NCI-H1436 treated with DMSO at 0.1 percent for 48 hours (cell line): ENCODE results near the gene TSPAN4.

ENCODE experiments used
- DNase-seq: peaks from one replicate; lab custom pipeline; 2025; lab: John Stamatoyannopoulos, UW

Gene TSPAN4

DNA sequence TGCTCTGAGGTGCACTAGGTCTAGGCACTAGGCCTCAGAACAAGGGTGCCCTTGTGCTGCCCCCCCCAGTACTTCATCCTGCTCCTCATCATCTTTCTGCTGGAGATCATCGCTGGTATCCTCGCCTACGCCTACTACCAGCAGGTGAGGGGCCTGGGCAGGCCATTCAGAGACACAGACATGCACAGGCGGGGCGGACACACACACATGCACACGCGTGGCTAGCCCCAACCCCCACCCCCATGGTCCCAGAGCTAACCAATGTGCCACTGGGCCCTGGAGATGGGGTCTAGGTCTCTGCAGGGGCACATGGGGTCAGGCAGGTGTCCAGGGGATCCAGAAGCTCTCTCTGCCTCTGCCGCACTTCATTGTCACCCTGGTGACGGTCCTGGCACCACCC lies 6.0 kb upstream of the TSPAN4 start:
- DNase-seq: no peak

DNA sequence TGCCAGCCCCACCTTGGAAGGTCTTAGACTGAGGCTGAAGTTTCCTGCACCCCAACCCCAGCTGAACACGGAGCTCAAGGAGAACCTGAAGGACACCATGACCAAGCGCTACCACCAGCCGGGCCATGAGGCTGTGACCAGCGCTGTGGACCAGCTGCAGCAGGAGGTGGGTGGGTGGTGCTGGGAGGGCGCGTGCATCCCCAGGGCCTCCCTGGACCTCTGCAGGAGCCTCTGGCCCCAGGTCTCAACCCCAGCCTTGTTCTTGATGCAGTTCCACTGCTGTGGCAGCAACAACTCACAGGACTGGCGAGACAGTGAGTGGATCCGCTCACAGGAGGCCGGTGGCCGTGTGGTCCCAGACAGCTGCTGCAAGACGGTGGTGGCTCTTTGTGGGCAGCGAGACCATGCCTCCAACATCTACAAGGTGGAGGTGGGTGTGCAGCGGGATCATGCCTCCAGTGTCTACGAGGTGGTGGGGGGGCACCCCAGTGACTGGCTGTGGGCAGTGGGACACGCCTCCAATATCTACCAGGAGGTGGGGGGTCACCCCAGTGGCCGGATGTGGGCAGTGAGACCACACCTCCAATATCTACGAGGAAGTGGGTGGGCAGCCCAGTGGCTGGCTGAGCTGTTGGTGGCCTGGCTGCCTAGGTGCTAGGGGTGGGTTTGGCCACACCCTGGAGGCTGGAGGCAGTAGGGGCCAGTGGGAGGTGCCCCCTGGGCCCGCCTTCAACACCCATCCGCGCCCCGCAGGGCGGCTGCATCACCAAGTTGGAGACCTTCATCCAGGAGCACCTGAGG lies 5.3 kb upstream of the TSPAN4 start:
- DNase-seq: no peak

DNA sequence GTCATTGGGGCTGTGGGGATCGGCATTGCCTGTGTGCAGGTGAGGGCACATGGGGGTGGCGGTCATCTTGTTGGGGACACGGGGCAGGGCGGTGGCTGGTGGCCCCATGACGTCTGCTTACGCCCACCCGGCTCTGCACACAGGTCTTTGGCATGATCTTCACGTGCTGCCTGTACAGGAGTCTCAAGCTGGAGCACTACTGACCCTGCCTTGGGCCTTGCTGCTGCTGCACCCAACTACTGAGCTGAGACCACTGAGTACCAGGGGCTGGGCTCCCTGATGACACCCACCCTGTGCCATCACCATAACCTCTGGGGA lies 4.7 kb upstream of the TSPAN4 start:
- DNase-seq: no peak

DNA sequence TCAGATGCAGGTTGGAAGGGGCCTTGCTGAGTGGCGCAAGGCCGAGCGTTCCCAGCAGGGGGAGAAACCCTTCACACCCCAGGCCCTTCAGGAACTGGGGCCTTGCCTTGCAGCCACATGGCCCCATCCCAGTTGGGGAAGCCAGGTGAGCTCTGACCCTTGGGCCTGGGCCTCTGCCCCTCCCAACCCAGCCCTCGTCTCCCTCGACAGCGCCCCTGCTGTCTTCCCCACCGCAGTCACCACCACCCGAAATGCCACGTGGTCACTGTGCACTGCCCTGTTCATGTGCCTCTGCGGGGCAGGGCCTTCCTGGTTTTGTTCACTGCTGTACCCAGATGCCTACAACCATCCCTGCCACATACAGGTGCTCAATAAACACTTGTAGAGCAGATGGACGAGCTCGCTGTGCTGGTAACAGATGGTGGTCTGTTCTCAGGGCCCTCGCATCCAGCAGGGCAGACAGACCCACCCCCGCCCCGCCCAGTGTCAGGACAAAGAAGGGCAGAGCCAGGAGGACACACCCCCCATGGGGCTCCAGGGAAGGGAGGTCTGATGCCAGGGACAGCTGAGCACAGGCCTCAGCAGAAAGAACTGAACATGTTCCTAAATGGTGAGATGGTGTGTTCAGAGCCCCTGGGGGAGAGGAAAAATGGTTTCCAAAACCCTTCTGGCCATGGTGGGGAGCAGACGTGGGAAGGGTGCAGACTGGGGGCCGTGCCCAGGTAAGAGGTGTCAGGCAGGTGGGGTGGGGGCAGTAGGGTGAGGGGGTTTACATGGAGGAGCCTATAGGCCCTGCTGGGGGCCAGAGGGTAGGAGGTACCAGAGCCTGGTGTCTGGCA lies 4.0 kb upstream of the TSPAN4 start:
- DNase-seq: no peak

DNA sequence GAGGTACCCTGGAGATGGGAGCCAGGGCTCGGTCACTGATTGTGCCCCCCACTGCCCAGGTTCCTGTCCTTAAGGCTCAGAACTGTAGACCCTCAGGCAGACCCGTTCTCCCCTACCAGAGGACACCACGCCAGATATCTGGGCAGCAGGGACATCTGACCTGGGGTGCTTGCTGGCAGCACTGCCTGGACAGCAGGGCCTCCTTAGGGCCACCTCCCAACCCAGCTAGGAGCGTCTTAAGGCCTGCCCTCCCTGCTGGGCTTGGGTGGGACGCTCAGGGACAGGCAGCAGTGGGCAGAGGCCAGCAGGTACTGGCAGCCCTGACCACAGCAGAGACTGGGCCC lies 3.4 kb upstream of the TSPAN4 start:
- DNase-seq: no peak

DNA sequence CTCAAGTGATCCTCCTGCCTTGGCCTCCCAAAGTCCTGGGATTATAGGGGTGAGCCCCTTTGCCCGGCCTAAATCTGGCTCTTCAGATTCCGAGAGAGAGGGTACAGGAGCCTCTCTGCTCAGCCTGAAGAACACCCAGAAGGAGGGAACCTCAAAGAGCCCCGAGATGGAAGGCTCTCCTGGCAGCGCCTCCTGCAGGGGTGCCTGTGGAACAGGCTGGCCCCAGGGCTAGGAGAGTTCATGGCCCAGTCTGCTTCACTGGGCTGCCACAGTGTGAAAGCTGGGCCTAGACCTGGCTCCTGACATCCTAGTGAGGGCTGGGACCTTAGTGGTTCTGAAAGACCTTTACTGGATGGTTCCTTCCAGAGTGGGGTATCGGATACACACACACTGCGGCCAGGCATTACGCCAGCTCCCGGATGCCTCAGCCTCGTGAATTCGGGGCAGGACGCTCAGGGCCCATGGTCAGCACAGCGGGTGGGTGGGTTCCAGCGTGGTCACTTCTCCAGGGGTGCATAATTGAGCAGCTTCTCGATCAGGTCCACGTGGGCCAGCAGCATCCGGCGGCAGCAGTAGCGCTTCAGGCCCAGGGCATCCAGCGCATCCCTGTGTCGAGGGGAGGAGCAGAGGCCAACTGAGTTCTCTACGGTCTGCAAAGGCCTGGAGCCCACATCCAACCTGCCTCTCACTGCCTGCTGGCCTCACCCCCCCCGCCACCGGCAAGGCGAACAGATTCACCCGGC lies 2.6 kb upstream of the TSPAN4 start:
- DNase-seq: no peak

DNA sequence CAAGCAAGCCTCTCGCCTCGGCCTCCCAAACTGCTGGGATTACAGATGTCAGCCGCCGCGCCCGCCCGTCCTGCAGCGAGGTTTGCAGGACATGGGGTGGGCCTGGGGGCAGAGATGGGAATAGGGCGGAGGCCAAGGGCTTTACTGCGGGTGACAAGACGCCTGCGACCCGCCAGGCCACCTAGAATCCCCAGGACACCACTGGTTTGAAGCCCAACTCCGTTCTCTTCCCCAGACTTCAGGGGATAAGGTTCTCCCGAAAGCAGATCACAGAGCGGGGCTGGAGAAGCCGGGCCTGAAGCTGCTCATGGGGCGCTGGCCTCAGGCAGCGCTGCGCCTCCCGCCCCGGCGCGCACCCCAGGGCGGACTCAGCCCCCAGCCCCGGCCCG lies 677 bp upstream of the TSPAN4 start:
- no peak for DNase-seq

DNA sequence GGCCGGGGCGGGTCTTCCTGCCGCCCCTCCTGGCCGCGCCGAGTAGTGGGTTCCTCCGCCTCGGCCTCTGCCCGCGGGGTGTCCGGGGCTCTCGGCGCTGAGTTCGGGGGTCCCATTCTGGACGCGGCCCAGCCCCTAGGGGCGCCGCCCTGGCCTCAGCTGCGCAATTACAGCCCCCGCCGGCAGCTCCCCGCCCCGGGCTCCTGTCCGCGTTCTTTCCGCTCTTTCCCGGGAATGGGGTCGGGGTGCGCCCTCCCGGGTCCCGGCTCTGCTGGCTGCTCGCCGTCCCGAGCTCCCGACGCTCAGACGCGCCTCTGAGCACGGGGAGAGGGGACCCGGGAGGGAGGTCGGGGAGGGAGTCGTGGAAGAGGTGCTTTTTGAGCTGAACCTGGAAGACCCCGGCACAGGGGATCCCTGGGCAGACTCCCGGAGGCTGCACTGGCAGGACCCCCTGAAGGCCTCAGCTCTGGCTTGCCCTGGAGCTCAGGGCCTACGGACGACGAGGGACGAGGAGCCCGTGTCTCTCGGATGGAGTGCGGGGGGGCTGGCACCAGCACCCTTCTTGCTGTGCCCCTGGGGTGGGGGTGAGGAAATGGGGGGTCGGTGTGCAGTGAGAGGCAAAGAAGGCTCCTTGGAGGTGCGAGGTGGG lies 558 bp downstream of the TSPAN4 start:
- DNase-seq: no peak

DNA sequence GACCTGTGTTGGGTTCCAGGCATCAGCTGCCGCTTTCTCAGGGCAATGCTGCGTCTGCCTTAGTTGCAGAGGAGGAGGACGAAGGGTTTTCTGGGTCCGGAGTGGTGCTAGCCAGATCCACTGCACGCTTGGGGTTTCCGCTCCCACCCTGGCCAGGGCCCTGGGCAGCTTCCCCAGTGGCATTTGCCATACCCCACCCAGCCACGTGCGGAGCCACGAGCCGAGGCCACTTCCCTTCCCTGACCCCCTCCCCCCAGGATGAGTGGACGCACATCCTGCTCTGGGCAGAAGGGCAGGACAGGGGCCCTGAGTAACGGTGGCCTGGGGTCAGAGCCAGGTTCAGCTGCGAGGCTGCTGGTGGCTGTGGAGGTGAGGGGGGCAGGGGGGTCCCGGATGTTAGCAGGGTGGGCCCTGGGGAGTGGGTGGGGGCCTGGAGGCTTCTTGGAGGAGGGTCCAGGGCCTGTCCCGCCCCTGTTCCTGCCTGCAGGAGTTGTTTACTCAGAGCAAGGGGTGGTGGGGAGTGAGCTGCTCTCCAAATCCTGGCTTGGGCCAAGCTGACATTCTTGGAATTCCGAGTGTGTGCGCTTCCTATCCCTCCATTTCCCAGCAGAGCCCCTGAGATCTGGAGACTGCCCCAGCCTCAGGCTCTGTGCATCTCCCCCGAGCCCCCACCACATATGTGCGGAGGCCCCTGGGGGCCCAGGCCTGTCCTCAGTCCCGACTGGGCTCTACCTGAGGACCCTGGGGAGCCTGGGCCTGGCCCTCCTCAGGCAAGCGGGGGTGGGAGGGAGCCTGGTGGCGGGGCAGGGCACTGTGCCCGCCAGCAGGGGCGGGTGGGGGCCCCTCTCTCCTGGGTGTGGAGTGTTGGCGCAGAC lies 1.4 kb downstream of the TSPAN4 start:
- DNase-seq: no peak

DNA sequence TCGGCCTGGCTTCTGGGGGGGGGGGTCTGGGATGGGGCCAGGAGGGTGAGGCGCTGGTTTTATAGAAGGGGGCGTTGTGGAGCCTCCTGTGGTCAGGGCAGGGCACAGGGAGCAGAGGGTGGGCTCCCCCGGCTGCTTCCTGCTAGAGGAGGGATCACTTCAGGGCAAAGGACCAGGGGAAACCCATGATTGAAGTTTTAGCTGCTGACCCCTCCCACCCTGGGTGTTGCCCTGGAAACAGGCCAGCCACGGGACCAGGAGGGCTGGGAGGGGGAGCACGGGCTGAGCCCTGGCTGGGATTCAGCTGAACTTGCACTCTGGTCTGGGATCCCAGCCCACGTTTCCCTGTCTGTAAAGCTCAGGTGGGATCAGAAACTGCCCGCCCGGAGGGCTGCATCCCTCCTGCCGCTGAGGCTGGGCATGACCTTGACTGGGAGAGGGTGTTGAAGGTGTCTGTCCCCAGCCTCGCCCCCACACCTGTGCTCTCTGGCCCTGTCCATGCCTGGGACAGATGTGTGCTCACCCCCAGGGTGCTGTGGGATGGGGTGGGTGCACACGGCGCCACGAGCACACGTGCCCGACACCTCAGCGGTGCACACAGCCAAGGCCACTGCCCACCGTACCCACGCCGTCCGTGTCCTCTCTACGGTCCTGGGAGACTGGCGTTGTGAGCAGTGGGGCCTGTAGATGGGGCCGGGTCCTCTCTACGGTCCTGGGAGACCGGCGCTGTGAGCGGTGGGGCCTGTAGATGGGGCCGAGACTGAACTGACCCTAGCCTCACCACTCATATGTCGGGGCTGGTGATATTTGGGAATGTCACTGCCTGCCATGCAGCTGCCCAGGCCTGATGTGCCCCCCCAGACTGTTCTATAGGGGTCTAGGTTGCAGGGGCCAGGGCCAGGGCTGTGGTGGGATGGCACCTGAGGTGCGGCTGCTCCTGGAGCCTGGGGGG lies 2.3 kb downstream of the TSPAN4 start:
- no peak for DNase-seq

DNA sequence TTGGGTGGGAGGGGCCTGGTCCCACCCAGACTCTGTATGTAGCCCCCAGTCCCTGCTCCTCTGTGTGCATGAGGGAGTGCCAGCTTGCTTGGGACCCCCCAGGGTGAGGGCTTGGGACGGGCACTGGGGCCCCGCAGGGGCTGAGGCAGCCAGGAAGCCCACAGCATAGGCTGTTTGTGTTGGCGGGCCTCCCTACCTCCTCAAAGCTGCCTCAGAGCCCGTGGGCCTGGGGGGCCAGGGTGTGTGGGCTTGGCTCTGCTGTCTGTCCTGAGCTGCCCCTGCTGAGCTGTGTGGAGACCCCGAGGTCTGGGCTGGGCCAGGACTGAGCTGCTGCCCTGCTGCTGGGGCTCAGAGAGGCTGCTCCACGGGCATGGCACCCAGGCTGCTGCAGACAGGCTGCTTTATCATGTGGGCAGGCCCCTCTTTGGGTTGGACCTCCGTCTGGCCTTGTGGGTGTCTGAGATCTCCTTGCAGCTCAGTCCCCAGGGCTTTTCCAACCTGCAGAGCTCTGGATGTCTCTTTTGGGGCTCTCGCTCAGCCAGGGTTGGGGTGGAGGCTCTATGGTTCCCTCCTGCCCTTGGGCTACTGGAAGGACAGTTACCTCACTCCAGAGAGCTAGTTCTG lies 3.3 kb downstream of the TSPAN4 start:
- no peak for DNase-seq

DNA sequence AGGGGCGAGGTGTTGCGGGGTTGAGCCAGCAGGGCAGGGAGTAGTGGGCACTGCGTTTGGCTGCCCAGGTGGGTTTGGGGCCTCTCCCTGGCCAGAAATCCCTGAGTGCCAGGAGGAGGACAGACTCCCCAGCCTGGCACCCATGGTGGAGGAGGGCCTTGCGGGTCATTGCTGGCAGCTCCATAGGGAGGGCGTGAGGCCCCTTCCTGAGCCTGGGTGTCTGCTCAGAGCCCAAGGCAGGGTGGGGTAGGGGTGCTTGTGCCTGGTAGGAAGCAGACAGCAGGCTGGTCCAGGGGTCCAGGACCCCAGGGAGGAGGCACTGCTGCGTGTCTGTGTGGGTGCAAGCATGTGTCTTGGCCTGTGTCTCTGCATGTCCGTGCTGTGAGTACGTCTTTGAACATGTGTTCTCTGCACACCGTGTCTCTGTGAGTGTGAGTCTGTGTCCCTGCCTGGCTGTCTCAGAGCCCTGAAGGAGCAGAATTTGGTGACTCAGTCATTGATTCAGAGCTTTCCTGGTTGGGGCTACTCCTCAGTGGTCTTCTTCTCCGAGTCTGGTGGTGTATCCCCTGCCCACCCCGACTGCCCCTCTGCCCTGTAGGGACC lies 3.9 kb downstream of the TSPAN4 start:
- DNase-seq: no peak

DNA sequence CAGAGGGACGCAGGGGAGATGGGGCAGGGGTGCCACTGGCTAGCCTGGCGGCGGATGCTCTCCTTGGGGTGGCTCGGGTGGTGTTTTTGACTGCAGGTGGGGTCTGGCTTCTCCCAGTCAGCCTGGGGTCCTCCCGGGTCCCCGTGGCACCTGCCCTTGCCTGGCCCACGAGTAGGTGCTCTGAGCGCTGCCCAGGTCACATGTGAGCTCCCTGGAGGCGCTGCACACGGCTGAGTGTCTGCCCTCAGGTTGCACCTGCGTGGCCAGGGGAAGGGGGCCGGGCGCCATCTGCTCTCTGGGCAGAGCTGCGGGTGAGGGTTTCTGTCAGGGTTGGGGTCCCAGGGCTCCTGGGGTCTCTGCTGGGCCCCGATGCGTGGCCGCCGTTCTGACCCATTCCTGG lies 5.2 kb downstream of the TSPAN4 start:
- no peak for DNase-seq

DNA sequence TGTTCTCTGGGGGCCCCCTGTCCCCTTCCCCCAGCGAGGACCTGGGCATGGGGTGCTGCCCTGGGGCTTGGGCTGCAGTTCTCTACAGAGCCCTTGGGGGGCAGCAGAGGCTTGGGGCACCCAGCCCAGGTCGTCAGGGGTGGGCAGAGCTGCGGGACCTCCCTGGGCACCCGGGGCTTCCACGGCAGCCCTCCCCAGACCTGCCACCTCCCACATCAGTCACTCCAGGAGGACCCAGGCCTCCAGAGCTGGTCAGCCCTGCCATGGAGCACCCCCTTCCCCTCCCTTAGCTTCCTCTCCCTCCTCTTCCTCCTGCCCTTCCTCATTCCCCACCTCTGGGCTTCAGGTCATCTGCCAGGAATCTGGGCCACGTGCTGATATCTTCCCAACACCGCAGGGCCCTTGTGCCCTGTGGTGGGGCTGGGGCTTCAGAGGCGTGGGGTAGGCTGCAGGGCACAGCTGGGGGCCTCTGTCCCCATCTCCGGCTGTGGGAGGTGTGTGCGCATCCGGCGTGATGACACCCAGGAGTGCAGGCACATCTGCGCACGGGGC lies 5.8 kb downstream of the TSPAN4 start:
- DNase-seq: no peak

DNA sequence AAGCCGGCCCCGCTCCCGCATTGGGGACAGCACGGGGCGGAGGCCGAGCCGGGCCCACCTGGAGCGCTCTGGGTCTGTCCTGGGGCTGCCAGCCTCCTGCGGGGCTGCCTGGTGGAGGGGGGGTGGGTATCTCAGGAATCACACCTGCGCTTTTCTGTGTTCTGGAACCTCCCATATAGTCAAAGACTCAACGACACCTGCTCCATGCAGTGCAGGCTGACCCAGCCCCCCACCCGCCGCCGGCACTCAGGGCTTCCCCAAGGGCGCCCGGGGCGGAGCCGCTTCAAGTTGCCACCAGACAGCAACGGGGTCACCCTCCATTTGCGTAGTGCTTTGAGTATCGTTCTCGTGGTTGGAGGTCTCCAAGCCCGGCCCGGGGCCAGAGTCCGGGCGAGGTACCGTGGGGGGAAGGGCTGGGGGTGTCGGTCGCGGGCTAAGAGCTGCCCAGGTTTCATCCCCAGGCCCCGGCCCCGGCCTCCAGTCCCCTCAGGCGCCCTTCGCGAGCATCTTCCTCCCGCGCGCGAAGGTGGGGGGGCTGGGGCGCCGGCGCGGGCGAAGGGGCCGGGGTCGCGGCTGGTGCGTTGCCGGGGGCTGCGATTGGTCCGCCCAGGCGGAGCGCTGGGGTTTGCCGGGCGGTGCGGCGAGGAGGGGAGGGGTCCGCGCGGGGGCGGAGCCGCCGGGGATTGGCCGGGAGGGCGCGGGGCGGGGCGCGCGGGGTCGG lies 6.6 kb downstream of the TSPAN4 start:
- no peak for DNase-seq

DNA sequence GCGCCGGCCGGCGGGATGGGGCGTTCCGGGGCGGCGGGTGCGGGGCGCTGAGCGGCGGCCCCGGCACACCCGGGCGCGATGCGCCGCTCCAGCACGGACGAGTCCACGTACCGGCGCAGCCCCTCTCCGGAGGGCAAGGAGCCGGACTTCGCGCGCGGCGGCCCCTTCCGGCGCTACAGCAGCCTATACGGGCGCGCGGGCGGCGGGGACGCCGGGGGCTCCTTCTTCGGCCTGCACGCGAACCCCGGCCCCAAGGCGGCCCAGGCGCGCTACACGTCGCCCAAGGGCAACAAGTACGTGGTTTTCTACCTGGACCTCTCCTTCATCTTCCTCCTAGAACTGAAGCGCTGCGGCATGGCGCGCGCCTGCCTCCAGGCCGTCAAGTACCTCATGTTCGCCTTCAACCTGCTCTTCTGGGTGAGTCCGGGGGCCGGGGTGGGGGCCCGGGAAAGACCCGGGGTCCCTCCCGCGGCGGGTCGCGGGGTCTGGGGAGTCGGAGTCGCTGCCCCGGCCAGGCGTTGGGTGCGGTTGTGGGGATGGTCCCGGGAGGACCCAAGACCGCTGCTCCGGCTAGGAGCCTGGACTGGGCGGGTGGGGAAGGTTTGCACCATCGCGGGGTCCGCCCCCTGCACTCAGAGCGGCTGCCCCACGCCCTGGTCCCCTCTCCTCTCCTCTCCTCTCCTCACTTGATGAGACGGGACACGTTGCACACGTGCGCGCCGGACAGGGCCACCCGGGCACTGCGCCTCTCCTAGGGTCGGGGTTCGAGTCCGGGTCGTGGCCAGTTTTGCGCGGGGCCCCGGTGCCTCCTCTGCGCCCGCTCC lies 7.5 kb downstream of the TSPAN4 start:
- no peak for DNase-seq
